HG02973 (cell line): ENCODE data around the gene TNIK.
"Not testable (repeated sequence)": the region's sequence is repeated elsewhere in the genome, so short reads cannot be mapped to it uniquely, and the experiment has no call there.

Experiments used
- ATAC-seq: cut with Tn5 transposase; IDR thresholded peaks from one replicate; pipeline ENCODE4 v1.9.1; 2021; ENCODE audit warnings: moderate library complexity; ENCODE audit not compliant: unreplicated experiment

TNIK gene

DNA sequence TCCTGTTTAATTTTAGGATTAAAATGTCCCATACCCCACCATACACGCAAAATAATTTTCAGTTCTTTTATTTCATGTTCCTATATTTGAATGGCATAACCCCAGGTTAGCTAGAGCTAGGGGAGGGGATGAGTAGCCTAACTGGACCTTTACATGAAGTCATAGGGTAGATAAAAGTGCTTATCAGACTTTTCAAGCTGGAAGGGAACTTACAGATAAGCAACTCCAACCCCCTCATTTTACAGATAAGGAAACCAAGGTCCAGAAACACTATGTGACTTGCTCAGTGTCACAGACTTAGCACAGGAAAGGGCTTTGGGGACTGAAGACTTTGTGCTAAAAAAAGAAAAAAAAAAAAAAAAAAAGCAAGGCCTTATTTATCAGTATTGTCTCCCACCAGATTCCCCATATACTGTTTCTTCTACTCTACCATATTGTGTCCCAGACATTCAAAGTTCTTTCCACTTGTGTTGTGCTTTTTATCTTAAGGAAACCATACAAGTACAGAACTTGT lies 10.6 kb upstream of the TNIK start:
- no peak for ATAC-seq

DNA sequence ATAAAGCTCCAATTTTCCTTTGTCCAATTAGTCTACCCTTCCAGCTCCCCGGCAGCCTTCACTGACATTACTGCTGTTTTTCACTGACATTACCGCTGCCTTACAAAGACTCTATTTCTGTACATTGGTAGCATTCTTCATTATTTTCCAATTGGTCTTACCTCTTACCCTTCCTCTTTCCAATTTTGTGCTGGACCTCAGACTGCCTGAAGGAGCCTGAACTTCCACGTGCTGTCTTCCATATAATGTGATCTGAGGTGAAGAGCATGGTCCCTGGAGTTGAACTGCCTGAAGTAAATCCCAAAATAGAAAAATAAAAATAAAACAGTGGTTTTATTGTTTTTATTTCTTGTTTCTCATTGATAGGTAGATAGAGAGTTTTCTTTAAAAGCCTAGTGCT lies 9.2 kb upstream of the TNIK start:
- no peak for ATAC-seq

DNA sequence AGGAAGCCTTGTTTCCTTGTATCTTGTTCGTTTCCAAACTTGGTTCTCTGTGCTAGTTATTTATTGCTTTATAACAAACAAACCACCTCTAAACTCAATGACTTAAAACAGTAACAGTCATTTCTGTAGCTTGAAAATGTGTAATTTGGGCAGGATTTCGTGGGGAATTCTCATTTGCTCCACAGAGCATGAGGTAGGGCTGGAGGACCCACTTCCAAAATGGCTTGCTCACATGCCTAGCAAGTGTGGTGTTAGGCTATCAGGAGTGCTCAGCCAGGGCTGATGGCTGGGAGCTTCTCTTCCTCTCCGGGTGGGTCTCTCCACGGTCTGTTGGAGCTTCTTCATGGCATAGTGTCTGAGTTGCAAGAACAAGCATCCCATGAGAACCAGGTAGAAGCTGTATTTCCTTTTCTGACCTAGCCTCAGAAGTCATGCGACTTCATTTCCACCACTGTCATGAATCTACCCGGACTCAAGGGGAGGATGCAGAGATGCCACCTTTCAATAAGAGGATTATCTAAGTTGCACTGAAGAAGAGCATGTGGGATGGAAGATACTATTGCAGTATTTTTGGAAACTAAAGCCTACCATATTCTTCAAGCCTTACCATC lies 8.2 kb upstream of the TNIK start:
- ATAC-seq: no peak

DNA sequence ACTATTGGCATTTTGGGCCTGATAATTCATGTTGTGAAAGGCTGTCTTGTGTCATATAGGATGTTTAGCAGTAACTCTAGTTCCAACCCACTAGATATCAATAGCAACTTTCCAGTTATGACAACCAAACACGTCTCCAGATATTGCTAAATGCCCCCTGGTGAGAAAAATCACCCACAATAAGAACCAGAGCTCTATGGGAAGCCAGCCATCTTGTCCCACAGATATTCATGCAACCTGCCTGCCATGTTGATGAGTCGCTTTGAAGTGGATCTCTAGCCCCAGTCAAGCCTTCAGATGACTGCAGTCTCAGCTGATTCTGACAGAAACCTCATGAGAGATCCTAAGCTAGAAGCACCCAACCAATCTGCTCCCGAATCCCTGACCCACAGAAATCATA lies 5.6 kb upstream of the TNIK start:
- ATAC-seq: no peak

DNA sequence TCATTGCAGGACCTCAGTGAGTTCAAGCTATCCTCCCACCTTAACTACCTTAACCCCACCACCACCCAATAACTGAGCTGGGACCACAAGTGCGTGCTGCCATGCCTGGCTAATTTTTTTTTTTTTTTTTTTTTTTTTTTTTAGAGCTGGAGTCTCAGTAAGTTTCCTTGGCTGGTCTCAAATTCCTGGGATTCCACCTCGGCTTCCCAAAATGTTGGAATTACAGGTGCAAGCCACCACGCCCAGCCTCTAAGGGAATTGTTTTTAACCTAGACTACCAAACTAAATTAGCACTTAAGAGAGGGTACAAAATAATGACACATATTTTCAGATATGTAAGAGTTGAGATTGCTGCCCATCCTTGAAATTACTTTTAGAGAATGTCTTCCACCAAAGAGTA lies 4.3 kb upstream of the TNIK start:
- ATAC-seq: no peak

DNA sequence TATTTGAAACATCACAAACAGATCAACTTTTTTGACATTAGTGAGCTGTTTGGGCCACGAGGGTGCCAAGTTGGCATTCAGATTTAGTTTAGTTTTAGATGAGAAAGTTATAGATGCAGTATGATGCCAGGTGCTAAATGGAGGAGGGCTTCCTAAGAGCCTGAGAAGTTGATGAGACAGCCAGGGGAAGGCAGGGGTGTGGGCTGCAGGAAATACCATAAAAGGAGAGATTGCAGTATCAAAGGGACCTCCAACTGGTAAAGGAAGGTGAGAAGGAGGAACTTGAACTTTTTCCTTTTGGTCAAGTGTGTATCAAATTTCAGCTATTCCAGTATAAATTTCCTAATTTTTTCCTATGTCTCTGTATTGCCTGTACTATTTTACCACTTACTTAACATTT lies 2.0 kb upstream of the TNIK start:
- ATAC-seq: no peak

DNA sequence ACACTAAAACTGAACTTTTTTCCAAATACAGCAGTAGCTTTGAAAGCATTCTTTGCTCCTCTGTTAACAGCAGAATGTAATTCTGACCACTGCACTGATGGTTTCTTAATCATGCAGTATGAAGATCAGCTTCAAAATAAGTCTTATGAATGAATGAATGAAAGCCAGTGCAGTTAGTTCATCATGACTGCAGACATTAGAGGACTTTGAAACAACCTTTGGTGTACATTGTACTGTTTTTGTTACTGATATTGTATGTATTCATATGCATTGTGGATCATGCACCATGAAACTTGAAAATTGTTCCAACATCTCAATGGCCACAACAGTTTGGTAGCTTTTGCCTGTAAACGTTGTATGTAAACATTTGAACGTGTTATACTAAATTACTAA lies 1.3 kb upstream of the TNIK start:
- ATAC-seq: no peak

DNA sequence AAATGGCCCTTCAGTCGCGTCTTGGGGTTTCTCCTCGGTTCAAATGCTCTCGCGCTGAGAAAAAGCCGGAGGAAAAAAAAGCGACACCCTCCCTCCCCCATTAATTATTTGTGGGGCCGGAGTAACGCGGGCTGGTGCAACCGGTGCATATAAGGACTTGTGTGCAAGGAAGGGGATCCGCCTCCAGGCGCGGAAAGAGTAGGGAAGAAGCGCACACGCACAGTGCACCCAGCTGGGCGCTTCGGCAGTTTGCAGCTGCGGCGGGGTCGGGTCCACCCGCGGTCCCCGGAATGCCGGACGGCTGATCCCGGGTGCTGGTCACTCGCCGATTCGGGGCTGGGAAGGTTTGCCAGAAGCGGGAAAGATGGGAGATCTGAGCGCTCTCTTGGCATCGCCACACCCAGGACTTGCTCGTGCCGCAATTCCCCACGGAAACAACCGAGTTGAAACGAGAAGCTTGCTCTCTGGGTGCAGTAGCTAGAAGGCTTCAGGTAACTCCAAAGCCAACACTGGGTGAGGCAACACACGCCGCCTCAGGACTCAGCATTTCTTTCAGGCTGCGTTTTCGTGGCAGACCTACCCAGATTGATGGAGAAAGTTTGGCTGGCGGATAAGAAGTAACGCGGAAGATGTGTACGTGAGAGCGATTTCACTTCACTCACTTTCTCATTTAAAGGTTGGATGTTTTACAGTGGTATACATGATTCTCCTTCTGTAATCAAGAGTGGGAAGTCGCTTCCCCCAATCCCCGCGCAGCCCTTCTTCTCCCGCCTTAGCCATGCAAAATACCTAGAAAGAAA lies 720 bp upstream of the TNIK start:
- ATAC-seq: peak; percentile 29

DNA sequence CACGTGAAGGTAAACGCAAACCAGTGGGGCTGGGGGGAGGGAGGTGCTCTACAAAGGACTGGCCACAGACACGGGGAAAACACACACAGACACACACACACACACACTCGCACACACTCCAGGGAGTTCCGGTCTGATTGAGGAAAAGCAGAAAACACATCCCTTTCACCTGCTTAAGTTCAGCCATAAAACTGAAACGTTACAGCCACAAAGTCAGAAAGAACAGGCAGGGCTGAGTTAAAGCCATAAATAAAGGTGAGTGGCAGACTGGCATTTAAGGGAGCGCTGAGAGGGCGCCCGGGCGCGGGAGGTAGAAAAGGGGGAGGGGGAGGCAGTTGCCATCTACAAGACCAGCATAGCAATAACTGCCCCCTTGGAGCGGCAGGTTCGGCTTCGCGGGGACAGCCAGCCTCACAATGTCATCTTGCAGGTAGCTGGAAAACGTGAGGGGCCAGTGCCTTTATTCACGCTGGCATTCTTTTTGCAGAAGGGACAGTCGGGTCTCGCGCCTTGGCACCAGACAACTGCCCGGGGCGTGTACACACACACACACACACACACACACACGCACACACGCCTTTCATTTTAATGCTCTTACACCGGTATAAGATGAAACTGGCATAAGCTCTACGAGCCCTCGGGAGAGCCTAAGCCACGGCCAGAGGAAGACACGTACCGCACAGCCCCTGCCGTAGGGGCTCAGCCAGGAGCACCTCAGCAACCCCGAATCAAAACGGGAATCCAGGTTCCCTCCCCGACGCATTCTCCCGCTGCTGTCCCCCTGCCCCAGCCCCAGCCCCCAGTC lies 866 bp downstream of the TNIK start:
- ATAC-seq: no peak

DNA sequence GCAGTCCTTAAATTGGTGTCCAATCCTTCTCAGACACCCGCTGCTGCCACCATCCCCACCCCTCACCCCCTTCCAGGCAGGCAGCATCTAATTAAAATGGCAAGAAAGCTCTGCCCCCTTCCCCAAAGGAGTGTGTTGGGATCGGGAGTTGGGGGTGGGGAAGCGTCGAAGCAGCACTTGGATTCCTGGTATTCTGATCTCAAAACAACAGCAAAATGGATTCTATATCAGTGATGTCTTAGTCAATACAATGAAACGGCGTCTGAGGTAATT lies 1.4 kb downstream of the TNIK start:
- no peak for ATAC-seq

DNA sequence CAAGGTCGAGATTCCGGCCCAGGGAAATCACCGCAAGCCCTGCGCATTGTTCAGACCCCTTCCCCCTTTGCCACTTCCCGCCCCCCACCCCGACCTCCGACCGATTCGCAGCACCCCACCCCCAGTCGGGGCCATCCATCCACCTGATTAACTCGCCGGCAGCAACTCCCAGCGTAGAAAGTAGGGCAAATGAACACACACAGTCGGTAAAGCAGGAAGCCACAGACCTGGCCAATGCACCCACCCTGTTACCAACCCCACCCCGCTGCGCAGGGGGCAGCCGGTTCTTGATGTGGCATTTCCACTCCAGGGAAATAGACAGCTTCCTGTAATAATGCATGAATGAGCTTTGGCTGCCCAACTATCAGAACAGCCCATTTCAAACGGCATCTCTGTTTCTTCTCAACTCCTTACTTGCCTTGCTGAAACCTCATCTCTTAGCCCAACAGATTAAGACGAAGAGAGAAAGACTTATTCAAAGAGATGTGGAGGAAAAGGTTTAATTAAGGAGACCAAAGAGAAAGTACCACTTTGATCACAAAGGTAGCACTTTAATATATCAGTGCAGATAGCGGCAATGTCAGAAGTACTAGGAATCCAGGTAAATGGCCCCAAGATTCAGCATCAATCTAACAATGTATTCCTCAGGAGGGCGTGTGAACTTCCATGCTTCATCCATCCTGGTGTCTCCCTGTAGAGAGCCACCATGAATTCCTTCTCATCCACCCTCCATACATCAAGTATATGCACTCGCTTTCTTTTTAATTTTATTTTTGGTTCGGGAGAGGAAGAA lies 1.9 kb downstream of the TNIK start:
- ATAC-seq: no peak

DNA sequence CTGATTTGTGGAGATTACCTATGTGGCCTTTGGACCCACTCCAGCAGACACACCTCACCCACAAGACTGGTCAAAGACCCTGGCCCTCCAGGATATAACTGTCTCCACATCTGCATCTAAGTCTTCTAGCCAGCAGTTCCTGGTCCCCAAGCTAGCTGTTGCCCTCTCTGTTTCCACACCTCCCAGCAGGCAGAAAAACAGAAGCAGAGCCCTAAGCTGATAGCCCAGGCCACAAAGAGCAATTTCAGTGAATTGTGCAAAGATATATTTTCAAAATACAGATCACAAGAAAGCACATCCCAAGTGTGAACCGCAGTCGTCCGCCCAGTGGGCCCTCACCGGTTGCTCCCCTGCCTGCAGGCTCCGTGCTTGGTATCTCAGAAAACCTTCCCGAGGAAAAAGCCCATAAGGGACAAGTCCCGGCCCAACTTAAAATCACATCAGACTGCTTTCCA lies 2.6 kb downstream of the TNIK start:
- no peak for ATAC-seq

DNA sequence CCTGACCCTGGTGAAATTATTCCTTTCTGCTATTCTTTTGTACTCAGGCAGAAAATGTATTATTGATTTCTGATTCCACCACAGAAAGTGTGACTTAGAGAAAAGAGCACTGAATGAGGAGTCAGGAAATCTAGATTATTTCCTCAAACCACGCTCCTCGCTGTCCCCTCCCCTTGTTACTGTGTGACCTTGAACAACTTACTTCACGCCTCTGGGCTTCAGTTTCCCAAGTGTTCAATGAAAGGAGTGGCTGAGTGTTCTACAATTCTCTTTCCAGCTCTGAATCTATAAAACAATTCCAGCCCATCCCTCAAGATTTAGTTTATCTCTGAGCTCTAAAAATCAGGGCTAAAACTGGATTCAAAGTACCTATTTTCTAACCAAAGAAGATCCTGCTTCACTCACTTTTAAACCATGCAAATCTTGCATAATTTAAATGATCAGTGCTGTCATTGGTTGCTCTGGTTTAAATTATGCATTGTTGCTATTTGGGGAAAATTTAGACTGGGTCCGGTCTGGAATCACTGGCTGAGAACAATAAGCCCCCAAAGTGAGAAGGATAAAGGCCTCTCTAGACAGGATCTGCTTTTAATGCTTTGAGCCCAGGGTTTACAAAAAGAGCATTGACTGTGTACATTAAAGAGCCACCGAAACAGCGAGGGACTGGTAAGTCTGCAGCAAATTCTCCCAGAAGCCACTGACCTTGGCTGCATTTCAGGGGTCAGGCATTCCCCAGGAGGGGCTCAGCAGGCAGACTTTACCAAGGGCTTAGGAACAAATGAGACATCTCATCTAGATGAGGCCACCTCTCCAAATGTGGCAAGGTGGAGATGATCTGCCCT lies 3.2 kb downstream of the TNIK start:
- no peak for ATAC-seq

DNA sequence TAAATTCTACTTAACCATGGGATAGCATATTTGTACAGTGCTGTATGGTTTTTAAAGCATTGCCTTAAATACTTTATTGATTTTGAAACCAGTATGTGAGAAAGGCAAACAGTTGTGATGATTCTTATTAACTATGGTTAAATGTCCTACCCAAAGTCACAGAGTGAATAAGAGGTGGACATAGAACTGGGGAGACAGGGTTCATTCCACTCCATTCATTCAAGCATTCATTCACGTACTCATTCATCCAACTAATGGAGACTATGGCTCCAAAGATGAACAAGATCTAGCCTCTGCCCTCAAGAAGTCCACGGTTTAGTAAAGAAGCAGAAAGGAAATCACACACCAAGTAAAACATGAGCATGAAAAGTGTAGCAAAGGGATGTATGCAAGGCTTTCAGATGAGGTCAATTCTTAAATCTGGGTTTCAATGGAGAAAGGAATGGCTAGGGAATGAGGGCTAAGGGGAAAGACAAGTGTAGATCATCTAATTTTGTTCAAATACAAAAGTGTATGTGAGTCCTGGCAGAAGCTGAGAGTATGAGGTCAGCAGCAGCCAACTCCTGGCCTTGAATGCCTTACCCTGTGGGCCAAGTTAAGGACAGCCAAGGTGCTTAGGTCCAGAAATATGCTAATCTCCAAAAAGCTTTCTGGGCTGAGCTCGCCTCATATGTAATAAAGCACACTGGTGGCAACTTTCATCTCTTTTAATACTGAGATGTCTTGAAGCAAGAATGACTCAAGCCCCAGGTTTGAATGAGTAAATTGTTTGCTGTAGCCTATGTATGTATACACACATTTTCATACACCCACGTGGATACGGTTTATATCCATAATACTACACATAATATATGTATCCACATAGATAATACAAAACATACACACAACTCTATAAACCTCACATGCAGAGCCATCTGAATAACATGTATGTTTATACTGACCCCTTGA lies 4.3 kb downstream of the TNIK start:
- ATAC-seq: no peak

DNA sequence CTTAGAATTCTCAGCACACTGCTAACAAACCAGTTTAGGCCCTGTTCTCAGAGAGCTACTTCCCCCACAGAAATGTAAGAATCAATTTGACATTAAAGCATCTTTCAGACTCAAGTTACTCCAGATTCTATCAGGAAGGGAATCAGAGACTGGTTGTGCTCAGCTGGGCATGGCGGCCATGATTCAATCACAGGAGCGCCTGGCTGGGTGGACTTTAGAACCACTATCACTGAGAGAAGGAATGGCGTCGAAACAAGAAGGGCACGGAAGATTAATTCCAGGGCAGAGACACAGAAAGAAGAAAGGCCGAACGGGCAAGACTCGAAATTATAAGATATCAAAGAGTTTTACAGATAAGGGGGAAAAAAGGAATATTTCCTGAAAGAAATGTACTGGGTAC lies 6.2 kb downstream of the TNIK start:
- no peak for ATAC-seq

DNA sequence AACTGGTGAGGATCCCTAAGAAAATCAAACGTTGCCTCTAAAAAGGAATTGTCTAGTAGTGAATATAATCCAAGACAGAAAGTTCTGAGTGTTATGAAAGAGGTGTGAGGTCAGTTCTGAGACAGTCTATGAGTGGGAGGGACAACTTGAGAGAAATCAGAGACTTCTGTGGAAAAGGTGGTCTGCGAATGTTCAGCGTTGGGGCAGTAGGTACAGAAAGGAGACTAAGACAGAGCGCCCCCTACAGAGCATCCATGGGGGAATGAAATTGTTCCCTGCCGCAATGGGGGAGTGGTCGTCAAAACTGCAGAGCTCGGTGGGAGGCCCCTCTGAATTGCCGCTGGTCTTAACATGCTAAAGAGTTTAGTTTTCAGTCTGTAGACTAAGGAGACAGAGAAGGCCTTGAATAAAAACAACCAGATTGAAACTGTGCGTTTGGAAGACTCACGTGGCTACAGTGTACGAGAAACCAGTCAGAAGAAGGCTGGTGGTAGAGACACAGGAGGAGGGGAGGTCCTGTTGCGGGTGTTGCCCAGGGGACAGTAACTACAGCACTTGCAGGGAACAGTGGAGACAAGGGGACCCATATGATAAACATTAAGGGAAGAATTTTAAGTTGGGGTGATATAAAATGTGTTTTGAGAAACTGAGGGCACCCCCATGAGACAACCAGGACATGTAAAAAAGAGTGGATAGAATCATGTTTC lies 6.9 kb downstream of the TNIK start:
- no peak for ATAC-seq

DNA sequence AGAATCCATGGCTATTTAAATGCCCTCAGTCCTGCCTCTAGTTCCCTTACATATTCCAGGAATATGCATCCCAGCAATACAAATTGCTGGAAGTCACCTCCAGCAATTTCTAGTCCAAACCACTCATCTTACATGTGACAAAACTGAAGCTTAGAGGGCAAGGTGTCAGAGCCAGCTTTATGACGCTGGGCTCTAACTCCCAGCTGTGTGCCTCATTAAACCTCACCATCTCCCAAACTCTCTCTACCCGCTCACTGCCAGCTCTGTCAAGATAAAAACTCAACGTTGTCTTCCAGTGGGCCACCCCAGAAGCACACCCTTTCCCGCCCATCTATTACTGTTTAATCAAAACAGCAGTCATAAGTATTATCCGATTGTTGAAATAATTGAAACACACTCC lies 7.9 kb downstream of the TNIK start:
- no peak for ATAC-seq

DNA sequence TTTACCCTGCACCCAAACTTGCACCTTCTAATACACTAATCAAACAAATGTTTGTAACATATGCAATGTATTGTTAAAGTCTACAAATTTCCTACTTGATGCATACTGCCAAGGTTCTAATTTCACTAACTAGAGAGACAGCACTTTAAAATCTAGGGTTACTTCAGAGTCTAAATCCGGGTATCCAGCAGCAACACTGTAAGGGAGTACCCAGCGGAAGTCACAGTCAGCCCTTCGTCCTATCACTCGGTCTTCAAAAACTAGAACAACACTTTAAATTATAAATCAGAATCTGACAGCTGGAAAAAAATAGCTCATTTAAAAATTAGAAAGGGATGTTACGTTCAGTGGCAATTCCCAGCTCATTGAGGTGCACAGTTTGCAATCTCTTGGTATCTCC lies 8.3 kb downstream of the TNIK start:
- no peak for ATAC-seq

DNA sequence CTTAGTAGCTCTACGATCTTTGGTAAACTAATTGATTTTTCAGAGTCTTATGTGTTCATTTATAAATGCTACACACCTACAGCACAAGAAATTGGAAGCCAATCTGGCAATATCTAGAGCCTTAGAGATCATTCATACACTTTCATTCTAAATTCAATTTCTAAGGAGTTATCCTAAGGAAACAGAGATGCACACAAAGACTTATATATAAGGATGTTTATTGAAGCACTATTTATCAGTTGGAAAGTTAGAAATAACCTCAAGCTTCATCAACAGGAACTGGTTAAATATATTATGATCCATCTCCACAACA lies 12.7 kb downstream of the TNIK start:
- not testable (repeated sequence) for ATAC-seq
